Right atrium auricular region (tissue), 2 donors: ENCODE measurements around the gene DNAH8. TPM values are rescaled to one million over a fixed set of nuclear protein-coding genes. Genes with fewer than 3 reads are reported as not detected.

ENCODE experiments used
- DNase-seq: peaks from one replicate; pipeline ENCODE4 v3.0.0-alpha.2; 2019; ENCODE audit warnings: low spot score
- H3K27ac ChIP-seq, 2 donors: fragments of 200-600 bp; sonication (generic); 1 replicate in 1 of 2; 2 replicates in 1 of 2; pipeline ENCODE4 v1.5.1; 2016 to 2019
- H3K27me3 ChIP-seq, 2 donors: fragments of 200-600 bp; sonication (generic); one replicate each; pipeline versions ENCODE4 v1.5.1 to v1.6.0; 2017 to 2019
- H3K36me3 ChIP-seq: fragments of 200-600 bp; sonication (generic); one replicate; pipeline ENCODE4 v1.5.1; 2016
- H3K4me1 ChIP-seq, 2 donors: fragments of 200-600 bp; sonication (generic); one replicate each; pipeline versions ENCODE4 v1.5.1 to v1.6.0; 2017 to 2019
- H3K4me3 ChIP-seq, 2 donors: fragments of 200-600 bp; sonication (generic); 1 replicate in 1 of 2; 2 replicates in 1 of 2; pipeline ENCODE4 v1.5.1; 2017 to 2019; ENCODE audit warnings: mild to moderate bottlenecking in 1 of 2, moderate library complexity in 1 of 2
- H3K9me3 ChIP-seq, 2 donors: fragments of 200-600 bp; sonication (generic); one replicate each; pipeline ENCODE4 v1.5.1; 2019
- CTCF ChIP-seq, 2 donors: fragments of 200-600 bp; sonication (generic); IDR thresholded peaks; one replicate each; pipeline ENCODE4 v1.5.1; 2019; ENCODE audit warnings: antibody characterized with exemption in 2 of 2
- total RNA-seq, 2 donors: library from RNA; depleted of rRNA; stranded (reverse); fragments of >200 nt; gene quantifications; one replicate each; pipeline ENCODE4 v1.1.0, GENCODE V29; 2016

Gene DNAH8
- total RNA-seq, 2 donors from 2014 or later: 0.04 TPM; not detected in 1

GRCh38 chr6:39060467-39061160 is 345.5 kb downstream of the DNAH8 start:
- H3K4me3 ChIP-seq: no peak overlapping the region
- no peaks in the 10 kb centered on the region for H3K9me3 ChIP-seq
- no peaks in the 10 kb centered on the region for H3K36me3 ChIP-seq
- no peak for DNase-seq
- TF ChIP-seq CTCF (IDR thresholded peaks at IDR 0.05): no peak
- no peaks in the 10 kb centered on the region for H3K27me3 ChIP-seq
- H3K27ac ChIP-seq: peak overlapping the region; percentile 35 to 69
- peaks cover 0 to 25% of the 10 kb centered on the region in 2 donors for H3K4me1 ChIP-seq

- Histone ChIP-seq H3K36me3 (no peaks in the 10 kb centered on the region), H3K9me3 (no peaks in the 10 kb centered on the region), H3K4me1 (peaks cover 0 to 25% of the 10 kb centered on the region in 2 donors), H3K27ac (peak overlapping the region; percentile 35 to 69), H3K27me3 (no peaks in the 10 kb centered on the region), H3K4me3 (no peak overlapping the region)
- DNase-seq: no peak
- TF ChIP-seq CTCF (IDR thresholded peaks at IDR 0.05): no peak
Observed at GRCh38 chr6:39061182-39061581, 346.1 kb downstream of the DNAH8 start.

- H3K9me3 ChIP-seq: no peaks in the 10 kb centered on the region
- peak overlapping the region; percentile 35 to 69 for H3K27ac ChIP-seq
- no peaks in the 10 kb centered on the region for H3K36me3 ChIP-seq
- H3K27me3 ChIP-seq: no peaks in the 10 kb centered on the region
- TF ChIP-seq CTCF (IDR thresholded peaks at IDR 0.05): no peak
- no peak for DNase-seq
- H3K4me3 ChIP-seq: no peak overlapping the region
- peaks cover 0 to 25% of the 10 kb centered on the region in 2 donors for H3K4me1 ChIP-seq
Observed at GRCh38 chr6:39061588-39061987, 346.5 kb downstream of the DNAH8 start.

- Histone ChIP-seq H3K27me3 (no peaks in the 10 kb centered on the region), H3K36me3 (no peaks in the 10 kb centered on the region), H3K9me3 (no peaks in the 10 kb centered on the region), H3K27ac (peak overlapping the region; percentile 35 to 69), H3K4me1 (peaks cover 0 to 25% of the 10 kb centered on the region in 2 donors), H3K4me3 (no peak overlapping the region)
- no peak for TF ChIP-seq CTCF (IDR thresholded peaks at IDR 0.05)
- no peak for DNase-seq
Observed at GRCh38 chr6:39062014-39062740, 347.1 kb downstream of the DNAH8 start.

- H3K9me3 ChIP-seq: no peaks in the 10 kb centered on the region
- DNase-seq: no peak
- no peak overlapping the region for H3K4me3 ChIP-seq
- no peaks in the 10 kb centered on the region for H3K27me3 ChIP-seq
- no peaks in the 10 kb centered on the region for H3K36me3 ChIP-seq
- TF ChIP-seq CTCF (IDR thresholded peaks at IDR 0.05): no peak
- H3K4me1 ChIP-seq: peaks cover 0 to 25% of the 10 kb centered on the region in 2 donors
- peak overlapping the region in 1 of 2 donors; percentile 69 for H3K27ac ChIP-seq
Observed at GRCh38 chr6:39063526-39063925, 348.4 kb downstream of the DNAH8 start.
